ENCODE data around the gene RAB22A. TPM values are rescaled to one million over a fixed set of nuclear protein-coding genes. Genes with fewer than 3 reads are reported as not detected.

Gene RAB22A
- total RNA-seq, 4 donors from 2014 or later: 14.9 to 27.9 (median 19.6) TPM

DNA sequence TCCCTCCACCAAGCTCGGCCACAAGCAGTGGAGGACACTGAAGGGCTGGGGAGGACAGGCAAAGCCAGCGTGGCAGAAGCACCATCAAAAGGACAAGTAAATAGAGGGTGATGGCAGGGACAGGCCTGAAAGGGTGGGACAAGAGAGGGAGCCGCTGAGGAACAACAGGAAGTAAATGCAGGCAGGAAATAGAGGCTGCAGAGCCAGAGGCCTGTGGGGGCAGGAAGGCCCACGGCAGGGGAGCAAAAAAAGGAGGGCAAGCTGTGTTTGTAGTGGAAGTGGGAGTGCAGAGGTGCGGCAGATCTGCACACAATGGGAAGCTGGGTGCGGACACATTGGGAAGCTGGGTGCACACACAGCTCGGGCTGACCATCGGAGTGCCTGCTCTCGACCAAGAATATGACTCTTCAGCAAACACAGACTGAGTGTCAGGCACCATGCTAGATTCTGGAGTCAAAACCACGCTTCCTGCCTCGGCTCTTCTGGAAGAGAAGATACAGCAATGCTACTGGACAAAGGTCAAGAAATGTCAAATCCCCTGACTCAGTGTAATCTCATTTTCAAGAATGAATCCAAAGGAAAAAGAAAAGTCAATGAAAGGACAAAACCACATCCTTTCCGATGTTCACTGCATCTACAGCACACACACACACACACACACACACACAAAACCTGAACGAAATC is 40.4 kb upstream of the RAB22A start:
- TF ChIP-seq, protein P1, sequence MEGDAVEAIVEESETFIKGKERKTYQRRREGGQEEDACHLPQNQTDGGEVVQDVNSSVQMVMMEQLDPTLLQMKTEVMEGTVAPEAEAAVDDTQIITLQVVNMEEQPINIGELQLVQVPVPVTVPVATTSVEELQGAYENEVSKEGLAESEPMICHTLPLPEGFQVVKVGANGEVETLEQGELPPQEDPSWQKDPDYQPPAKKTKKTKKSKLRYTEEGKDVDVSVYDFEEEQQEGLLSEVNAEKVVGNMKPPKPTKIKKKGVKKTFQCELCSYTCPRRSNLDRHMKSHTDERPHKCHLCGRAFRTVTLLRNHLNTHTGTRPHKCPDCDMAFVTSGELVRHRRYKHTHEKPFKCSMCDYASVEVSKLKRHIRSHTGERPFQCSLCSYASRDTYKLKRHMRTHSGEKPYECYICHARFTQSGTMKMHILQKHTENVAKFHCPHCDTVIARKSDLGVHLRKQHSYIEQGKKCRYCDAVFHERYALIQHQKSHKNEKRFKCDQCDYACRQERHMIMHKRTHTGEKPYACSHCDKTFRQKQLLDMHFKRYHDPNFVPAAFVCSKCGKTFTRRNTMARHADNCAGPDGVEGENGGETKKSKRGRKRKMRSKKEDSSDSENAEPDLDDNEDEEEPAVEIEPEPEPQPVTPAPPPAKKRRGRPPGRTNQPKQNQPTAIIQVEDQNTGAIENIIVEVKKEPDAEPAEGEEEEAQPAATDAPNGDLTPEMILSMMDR (IDR thresholded peaks at IDR 0.05; ENCODE audit: low read depth): no peak

DNA sequence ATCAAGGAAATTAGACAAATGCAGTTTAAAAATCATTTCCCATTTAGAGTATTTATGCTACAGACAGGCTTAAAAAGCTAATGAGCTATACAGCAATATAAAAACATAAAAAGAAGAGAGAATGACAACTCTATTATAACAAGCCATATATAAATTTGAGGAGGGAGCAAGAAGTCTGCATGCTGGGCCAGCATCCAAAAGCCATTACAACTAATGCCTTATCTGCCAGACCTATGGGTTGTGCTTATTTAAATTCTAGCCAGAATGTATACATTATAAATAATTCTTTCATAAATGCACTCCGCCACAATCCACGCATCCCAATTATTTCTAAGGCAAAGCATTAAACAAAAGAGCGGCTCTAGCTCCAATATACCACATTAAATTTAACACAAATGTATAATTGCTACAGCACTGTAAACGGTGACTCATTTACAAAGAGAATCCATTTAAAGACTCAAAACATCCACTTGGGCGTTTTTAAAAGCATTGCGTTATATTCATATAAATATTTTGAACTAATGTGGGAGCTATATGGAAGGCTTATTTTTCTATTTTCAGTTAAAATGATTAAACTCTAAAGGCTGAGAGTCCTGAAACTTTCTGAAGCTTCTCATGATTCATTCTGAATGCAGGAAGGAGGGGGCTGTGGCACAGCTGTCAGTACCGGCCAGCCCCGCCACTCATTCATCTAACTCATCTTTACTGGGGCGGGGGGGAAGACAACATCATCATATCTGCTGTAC is 37.7 kb upstream of the RAB22A start:
- TF ChIP-seq, protein P1 (IDR thresholded peaks at IDR 0.05; ENCODE audit: low read depth): no peak

DNA sequence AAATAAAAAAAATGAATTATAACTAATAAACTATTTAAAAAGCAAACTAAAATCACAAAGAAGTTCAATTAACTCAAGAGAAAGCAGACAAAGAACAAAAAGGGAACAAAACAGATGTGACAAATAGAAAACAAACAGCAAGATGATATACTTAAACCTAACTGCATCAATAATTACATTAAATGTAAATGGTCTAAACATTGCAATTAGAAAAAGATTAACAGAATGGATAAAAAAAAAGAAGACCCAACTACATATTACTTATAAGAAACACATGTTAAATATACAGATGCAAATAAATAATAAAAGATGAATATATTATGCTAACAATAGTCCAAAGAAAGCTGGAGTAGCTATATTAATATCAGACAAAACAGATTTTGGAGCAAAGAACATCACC is 35.1 kb upstream of the RAB22A start:
- TF ChIP-seq, protein P1 (IDR thresholded peaks at IDR 0.05; ENCODE audit: low read depth): no peak

DNA sequence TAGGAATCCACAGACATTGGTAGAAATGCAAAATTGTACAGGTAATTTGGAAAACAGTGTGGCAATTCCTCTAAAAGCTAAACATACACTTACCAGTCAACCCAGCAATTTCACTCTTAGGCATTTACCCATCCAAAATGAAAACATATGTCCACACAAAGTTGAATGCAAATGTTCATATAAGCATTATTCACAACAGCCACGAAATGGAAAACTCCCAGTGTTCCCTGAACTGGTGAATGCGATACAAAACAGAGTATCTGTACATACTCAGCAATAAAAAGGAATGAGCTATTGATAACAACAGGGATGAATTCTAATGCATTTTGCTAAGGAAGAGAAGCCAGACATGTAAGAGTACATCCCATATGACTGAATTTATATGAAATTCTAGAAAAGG is 32.4 kb upstream of the RAB22A start:
- TF ChIP-seq, protein P1 (IDR thresholded peaks at IDR 0.05; ENCODE audit: low read depth): no peak

DNA sequence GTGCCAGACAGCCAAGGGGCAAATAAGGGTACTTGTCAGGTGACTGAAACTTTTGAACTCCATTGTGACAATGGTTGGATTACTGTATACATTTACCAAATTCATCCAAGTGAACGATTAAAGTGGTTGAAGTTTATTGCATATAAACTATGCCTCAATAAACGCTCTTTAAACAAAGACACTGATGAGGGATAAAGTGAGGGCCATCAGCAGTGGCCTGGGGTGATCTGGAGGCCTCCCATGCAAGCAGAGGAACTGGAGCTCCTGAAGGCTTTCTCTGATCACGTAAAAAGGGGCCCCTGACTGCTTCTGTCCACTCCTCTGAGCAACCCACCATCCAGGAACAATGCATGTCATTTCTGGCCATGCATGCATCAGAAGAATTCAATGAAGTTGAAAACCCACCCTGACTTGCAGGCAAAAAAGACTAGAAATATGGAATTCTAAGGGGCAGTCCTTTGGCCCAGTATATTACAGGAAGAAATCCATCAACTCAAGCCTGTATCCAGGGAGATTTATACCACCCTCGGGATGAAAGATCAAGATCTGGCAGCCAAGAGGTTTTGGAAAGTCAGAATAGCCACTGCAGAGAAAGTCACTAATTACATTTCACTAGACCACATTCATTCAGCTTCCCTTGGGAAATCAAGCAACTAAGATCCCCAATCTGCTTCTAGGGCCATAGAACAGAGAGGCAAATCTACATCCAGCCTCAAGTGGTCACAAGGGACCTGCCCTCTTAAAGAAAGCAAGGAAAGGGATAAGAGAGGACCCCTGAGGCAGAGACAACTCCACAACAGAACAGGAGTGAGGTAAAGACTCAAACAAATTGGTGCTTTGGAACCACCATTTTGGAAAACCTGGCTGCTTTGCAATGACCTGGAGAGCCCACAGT is 31.7 kb upstream of the RAB22A start:
- TF ChIP-seq, protein P1 (IDR thresholded peaks at IDR 0.05; ENCODE audit: low read depth): no peak

DNA sequence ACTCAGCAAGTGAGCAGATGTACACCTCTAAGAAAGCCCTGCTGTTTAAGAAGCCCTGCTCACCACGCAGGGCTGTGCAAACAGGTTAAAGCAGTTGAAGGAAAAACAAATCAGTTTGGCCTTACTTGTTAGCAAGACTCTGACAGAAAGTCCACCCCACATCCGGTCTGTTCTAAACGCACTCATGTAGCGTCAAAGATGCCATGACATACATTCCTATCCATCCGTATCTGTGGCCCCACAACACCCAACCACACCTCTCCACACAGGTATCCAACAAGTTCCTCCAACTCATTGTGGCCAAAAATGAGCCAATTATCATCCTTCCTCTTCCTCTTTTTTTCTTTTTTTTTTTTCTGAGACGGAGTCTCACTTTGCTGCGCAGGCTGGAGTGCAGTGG is 22.8 kb upstream of the RAB22A start:
- TF ChIP-seq, protein P1 (IDR thresholded peaks at IDR 0.05; ENCODE audit: low read depth): no peak

DNA sequence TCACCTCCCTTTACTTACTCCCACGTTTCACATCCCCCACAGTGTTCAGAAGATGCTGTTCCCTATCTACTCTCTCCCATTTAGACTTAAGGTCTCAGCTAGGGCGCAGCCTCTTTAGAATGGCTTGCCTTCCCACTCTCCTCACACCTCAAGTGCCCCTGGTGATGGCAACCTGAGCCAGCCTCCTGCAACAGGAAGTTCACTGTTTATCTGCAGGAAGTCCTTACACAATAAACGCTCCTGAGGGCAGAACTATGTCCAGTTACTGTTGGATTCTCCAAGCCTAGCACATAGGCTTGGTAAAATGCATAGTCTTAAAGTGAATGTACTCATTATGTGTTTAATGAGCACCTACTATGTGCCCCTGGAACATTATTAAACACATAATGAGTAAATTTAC is 21.9 kb upstream of the RAB22A start:
- TF ChIP-seq, protein P1 (IDR thresholded peaks at IDR 0.05; ENCODE audit: low read depth): no peak
